Measurements from ENCODE around the gene IER3. TPM values are rescaled to one million over a fixed set of nuclear protein-coding genes. Genes with fewer than 3 reads are reported as not detected.

IER3 gene
- total and polyA plus RNA-seq, 9 of the 15 experiments (the other 6 are each of a cell fraction or from before 2014, with no cell fraction given): 1.5 to 30.0 (median 11.5) TPM

DNA sequence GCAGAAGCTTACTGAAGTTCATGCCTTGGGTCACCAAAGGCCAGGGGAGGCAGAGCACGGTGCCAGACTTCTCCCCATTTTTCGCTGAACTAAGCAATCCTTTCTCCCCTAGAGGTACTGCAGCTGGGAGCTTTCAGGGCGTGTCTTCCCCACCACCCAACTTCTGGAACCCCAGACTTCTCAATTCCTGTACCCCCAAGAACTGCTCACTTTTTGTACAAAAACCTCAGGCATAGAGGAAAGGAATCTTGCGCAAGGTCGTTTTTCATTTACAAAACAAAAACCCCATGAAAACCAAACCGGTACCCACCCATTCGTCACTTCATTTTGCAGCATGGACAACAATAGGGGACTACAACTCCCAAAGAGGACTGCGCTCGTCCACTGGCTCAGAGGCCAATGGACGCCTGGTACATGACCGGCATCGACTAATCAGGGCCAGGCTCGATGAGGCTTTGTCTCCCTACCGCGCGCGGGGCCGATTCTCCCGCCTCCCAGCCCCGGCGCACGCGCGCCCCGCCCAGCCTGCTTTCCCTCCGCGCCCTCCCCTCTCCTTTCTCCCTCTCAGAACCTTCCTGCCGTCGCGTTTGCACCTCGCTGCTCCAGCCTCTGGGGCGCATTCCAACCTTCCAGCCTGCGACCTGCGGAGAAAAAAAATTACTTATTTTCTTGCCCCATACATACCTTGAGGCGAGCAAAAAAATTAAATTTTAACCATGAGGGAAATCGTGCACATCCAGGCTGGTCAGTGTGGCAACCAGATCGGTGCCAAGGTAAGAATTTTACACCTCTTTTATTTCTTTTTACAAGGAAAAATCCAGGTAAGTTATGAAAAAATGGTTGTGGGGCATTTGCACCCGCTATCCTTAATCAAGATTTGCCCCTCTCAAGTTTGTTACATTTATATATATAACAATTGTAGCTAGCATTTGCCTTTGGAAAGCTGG lies 24.3 kb downstream of the IER3 start, which contains the start of gene TUBB (continued):
- TF ChIP-seq, protein P1, sequence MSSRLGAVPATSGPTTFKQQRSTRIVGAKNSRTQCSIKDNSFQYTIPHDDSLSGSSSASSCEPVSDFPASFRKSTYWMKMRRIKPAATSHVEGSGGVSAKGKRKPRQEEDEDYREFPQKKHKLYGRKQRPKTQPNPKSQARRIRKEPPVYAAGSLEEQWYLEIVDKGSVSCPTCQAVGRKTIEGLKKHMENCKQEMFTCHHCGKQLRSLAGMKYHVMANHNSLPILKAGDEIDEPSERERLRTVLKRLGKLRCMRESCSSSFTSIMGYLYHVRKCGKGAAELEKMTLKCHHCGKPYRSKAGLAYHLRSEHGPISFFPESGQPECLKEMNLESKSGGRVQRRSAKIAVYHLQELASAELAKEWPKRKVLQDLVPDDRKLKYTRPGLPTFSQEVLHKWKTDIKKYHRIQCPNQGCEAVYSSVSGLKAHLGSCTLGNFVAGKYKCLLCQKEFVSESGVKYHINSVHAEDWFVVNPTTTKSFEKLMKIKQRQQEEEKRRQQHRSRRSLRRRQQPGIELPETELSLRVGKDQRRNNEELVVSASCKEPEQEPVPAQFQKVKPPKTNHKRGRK (tag; IDR thresholded peaks at IDR 0.05): no peak
- TF ChIP-seq ZNF766 (CRISPR knock-in tag; conservative IDR thresholded peaks at IDR 0.05): peak; percentile 15; the same call in 1 of the 2 replicates
- TF ChIP-seq, protein P2, sequence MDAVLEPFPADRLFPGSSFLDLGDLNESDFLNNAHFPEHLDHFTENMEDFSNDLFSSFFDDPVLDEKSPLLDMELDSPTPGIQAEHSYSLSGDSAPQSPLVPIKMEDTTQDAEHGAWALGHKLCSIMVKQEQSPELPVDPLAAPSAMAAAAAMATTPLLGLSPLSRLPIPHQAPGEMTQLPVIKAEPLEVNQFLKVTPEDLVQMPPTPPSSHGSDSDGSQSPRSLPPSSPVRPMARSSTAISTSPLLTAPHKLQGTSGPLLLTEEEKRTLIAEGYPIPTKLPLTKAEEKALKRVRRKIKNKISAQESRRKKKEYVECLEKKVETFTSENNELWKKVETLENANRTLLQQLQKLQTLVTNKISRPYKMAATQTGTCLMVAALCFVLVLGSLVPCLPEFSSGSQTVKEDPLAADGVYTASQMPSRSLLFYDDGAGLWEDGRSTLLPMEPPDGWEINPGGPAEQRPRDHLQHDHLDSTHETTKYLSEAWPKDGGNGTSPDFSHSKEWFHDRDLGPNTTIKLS (IDR thresholded peaks at IDR 0.05; ENCODE audit: borderline replicate concordance, low read depth): peak; percentile 85; the same call in 1 of the 2 replicates
- no peak for TF ChIP-seq PPARD (CRISPR knock-in tag; IDR thresholded peaks at IDR 0.05)
- TF ChIP-seq ZNF780A (CRISPR knock-in tag; IDR thresholded peaks at IDR 0.05): no peak
- TF ChIP-seq SNIP1 (IDR thresholded peaks at IDR 0.05; ENCODE audit: low read depth): no peak
- TF ChIP-seq ELF2 (CRISPR knock-in tag; IDR thresholded peaks at IDR 0.05): no peak
- no peak for TF ChIP-seq BRF1 (IDR thresholded peaks at IDR 0.05; ENCODE audit: borderline replicate concordance, extremely low read depth, insufficient read length)
- TF ChIP-seq, protein P3, sequence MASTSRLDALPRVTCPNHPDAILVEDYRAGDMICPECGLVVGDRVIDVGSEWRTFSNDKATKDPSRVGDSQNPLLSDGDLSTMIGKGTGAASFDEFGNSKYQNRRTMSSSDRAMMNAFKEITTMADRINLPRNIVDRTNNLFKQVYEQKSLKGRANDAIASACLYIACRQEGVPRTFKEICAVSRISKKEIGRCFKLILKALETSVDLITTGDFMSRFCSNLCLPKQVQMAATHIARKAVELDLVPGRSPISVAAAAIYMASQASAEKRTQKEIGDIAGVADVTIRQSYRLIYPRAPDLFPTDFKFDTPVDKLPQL (IDR thresholded peaks at IDR 0.05; ENCODE audit: extremely low read depth, insufficient read length): peak; percentile 74
- TF ChIP-seq XRCC3 (IDR thresholded peaks at IDR 0.05): no peak
- no peak for TF ChIP-seq FIP1L1 (IDR thresholded peaks at IDR 0.05; ENCODE audit: low read depth, low read length, poor library complexity, severe bottlenecking)
- no peak for TF ChIP-seq HIVEP1 (CRISPR knock-in tag; IDR thresholded peaks at IDR 0.05)
- TF ChIP-seq, protein P4, sequence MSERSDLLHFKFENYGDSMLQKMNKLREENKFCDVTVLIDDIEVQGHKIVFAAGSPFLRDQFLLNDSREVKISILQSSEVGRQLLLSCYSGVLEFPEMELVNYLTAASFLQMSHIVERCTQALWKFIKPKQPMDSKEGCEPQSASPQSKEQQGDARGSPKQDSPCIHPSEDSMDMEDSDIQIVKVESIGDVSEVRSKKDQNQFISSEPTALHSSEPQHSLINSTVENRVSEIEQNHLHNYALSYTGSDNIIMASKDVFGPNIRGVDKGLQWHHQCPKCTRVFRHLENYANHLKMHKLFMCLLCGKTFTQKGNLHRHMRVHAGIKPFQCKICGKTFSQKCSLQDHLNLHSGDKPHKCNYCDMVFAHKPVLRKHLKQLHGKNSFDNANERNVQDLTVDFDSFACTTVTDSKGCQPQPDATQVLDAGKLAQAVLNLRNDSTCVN (CRISPR knock-in tag; IDR thresholded peaks at IDR 0.05): peak; percentile 30; the same call in 1 of the 2 replicates
- no peak for TF ChIP-seq ZKSCAN3 (CRISPR knock-in tag; IDR thresholded peaks at IDR 0.05)
- no peak; the same call in 1 of the 2 replicates for TF ChIP-seq ZNF589 (CRISPR knock-in tag; IDR thresholded peaks at IDR 0.05; ENCODE audit: low read depth)
- TF ChIP-seq EP400 (IDR thresholded peaks at IDR 0.05): peak; percentile 70; the same call in 1 of the 2 replicates
- no peak for TF ChIP-seq ZC3H4 (CRISPR knock-in tag; IDR thresholded peaks at IDR 0.05; ENCODE audit: borderline replicate concordance)
- no peak for TF ChIP-seq ZNF75A (CRISPR knock-in tag; IDR thresholded peaks at IDR 0.05)
- no peak for TF ChIP-seq NCOA2 (IDR thresholded peaks at IDR 0.05; ENCODE audit: partially characterized antibody in 2 of 2)
- TF ChIP-seq CCNT2 (IDR thresholded peaks at IDR 0.05; ENCODE audit: borderline replicate concordance, extremely low read depth, insufficient read length, low read depth, low read length): peak; percentile 62
- no peak for TF ChIP-seq ETV6 (IDR thresholded peaks at IDR 0.05; ENCODE audit: borderline replicate concordance in 1 of 2, low read depth in 2 of 2, low read length in 1 of 2)
- TF ChIP-seq ETV6 (CRISPR knock-in tag; IDR thresholded peaks at IDR 0.05; ENCODE audit: borderline replicate concordance): no peak
